Keratinocyte (primary cell): ENCODE data around the gene CDH13. TPM values are rescaled to one million over a fixed set of nuclear protein-coding genes. Genes with fewer than 3 reads are reported as not detected.

Experiments
- DNase-seq: peaks from one replicate; pipeline ENCODE4 v3.0.0-alpha.2; 2011; ENCODE audit warnings: low read depth, missing footprints, low spot score
- FAIRE-seq: peaks from 2 replicates; lab custom pipeline; 2011; peaks lifted over from hg19 to GRCh38; lab: Jason Lieb, UNC
- H2AFZ ChIP-seq: 2 replicates; pipeline ENCODE4 v1.6.0; 2012; ENCODE audit warnings: low read length, control low read depth, inconsistent platforms; ENCODE audit not compliant: control insufficient read depth
- H3K27ac ChIP-seq: 2 replicates; pipeline ENCODE4 v1.5.1; 2011; ENCODE audit warnings: low read length; ENCODE audit not compliant: control insufficient read depth, insufficient read depth
- H3K27me3 ChIP-seq: 3 replicates; pipeline ENCODE4 v1.6.0; 2011; ENCODE audit warnings: low read length; ENCODE audit not compliant: control insufficient read depth, insufficient read depth; ENCODE audit errors: extremely low read depth
- H3K36me3 ChIP-seq, 2 experiments: 2 replicates in 1 of 2; 3 replicates in 1 of 2; pipeline ENCODE4 v1.5.1; 2011; ENCODE audit warnings: low read length in 2 of 2, mild to moderate bottlenecking in 1 of 2; ENCODE audit not compliant: control insufficient read depth in 2 of 2, insufficient read depth in 2 of 2; ENCODE audit errors: extremely low read depth in 1 of 2
- H3K4me1 ChIP-seq: 3 replicates; pipeline ENCODE4 v1.5.1; 2011; ENCODE audit warnings: low read length; ENCODE audit not compliant: control insufficient read depth, insufficient read depth; ENCODE audit errors: extremely low read depth
- H3K4me2 ChIP-seq: 3 replicates; pipeline ENCODE4 v1.6.0; 2011; ENCODE audit warnings: low read depth, low read length; ENCODE audit not compliant: control insufficient read depth, insufficient read depth; ENCODE audit errors: extremely low read depth
- H3K4me3 ChIP-seq, 3 experiments: fragments of 200-600 bp in 1 of 3; sonication (generic) in 1 of 3; 2 replicates in 2 of 3; 3 replicates in 1 of 3; pipeline ENCODE4 v1.5.1; 2011 to 2016; ENCODE audit warnings: low read length in 3 of 3, mild to moderate bottlenecking in 3 of 3, control low read depth in 2 of 3, inconsistent platforms in 1 of 3, low read depth in 1 of 3, mixed read lengths in 1 of 3, mixed run types in 1 of 3, moderate library complexity in 1 of 3; ENCODE audit not compliant: control insufficient read depth in 2 of 3, insufficient read depth in 2 of 3; ENCODE audit errors: extremely low read depth in 1 of 3
- H3K79me2 ChIP-seq: 2 replicates; pipeline ENCODE4 v1.6.0; 2012; ENCODE audit warnings: low read length; ENCODE audit not compliant: control insufficient read depth, insufficient read depth
- H3K9ac ChIP-seq: 3 replicates; pipeline ENCODE4 v1.6.0; 2011; ENCODE audit warnings: low read length; ENCODE audit not compliant: control insufficient read depth, insufficient read depth; ENCODE audit errors: extremely low read depth
- H3K9me1 ChIP-seq: 3 replicates; pipeline ENCODE4 v1.6.0; 2011; ENCODE audit warnings: low read length; ENCODE audit not compliant: control insufficient read depth, insufficient read depth; ENCODE audit errors: extremely low read depth
- H3K9me3 ChIP-seq: 2 replicates; pipeline ENCODE4 v1.5.1; 2012; ENCODE audit warnings: low read depth, low read length; ENCODE audit not compliant: control insufficient read depth
- H4K20me1 ChIP-seq: 3 replicates; pipeline ENCODE4 v1.6.0; 2011; ENCODE audit warnings: low read length; ENCODE audit not compliant: control insufficient read depth, insufficient read depth; ENCODE audit errors: extremely low read depth
- CTCF ChIP-seq, 3 experiments: IDR thresholded peaks in 1 of 3; conservative IDR thresholded peaks in 1 of 3; optimal IDR thresholded peaks in 1 of 3; 2 replicates in 2 of 3; 3 replicates in 1 of 3; pipeline versions ENCODE3 to v1.5.1; 2011; ENCODE audit warnings: low read length in 3 of 3, mild to moderate bottlenecking in 3 of 3, moderate library complexity in 2 of 3, control low read depth in 1 of 3, inconsistent platforms in 1 of 3; ENCODE audit not compliant: insufficient read depth in 2 of 3; ENCODE audit errors: extremely low read depth in 1 of 3
- EZH2 ChIP-seq: IDR thresholded peaks from one replicate; pipeline ENCODE4 v1.6.1; 2012; ENCODE audit warnings: inconsistent platforms, mild to moderate bottlenecking, low read length, moderate library complexity
- dilution Hi-C: fragments of 300-500 bp; cut with MboI; formaldehyde crosslinking; loops from one replicate; pipeline ENCODE4 v1.7.0; 2020; ENCODE audit warnings: low sequenced_read_pairs; ENCODE audit not compliant: extremely low pct_ligation_motif_present
- polyA plus RNA-seq, 5 experiments: library from polyadenylated mRNA; depleted of rRNA in 3 of 5; stranded (reverse) in 3 of 5; stranded (forward) in 1 of 5; unstranded in 1 of 5; fragments of >200 nt; gene quantifications; 1 replicate in 1 of 5; 2 replicates in 3 of 5; 3 replicates in 1 of 5; pipeline versions ENCODE4 v1.2.1 to v1.2.3, GENCODE V29; 2011 to 2012; ENCODE audit warnings: missing spikeins in 2 of 5, low read depth in 1 of 5, low replicate concordance in 1 of 5

Gene CDH13
- polyA plus RNA-seq, 1 donor (not counting 4 experiments of a cell fraction or from before 2014, with no cell fraction given) = 111 TPM

DNA sequence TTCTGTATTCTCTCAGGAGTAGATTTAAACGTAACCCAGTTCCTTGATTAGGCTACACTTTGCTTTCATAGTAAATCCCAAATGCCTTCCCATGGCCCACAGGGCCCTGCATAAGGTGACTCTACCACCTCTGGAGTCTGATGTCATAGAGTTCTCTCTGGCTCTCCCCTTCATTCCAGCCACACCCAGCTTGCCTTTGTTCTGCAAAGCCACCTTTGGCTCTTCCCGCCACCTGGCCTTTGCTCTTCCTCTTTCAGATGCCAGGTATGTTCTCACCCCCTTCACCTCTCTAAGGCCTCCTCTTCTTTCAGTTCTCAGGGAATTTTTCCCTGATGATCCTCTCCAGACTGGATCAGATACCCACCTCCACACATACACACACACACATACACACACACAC, 1039.7 kb downstream of the CDH13 start:
- no peak for DNase-seq
- no peak overlapping the region for H2AFZ ChIP-seq
- no peaks in the 10 kb centered on the region for H3K79me2 ChIP-seq
- H3K9me3 ChIP-seq = no peaks in the 10 kb centered on the region
- dilution Hi-C loops = no loop called here
- H3K36me3 ChIP-seq = peaks cover 0 to 5% of the 10 kb centered on the region in 2 experiments
- TF ChIP-seq EZH2 (no peak), CTCF (optimal IDR thresholded peaks at IDR 0.05 in 1 of 3, IDR thresholded peaks at IDR 0.05 in 1 of 3, conservative IDR thresholded peaks at IDR 0.05 in 1 of 3; ENCODE audit: extremely low read depth in 1 of 3, insufficient read depth in 2 of 3, low read length in 3 of 3) (no peak)
- H3K4me1 ChIP-seq = peaks cover 8% of the 10 kb centered on the region
- no peaks in the 10 kb centered on the region for H4K20me1 ChIP-seq
- no peak overlapping the region for H3K9ac ChIP-seq
- no peak overlapping the region for H3K4me2 ChIP-seq
- no peaks in the 10 kb centered on the region for H3K9me1 ChIP-seq
- H3K4me3 ChIP-seq = no peak overlapping the region
- H3K27me3 ChIP-seq = no peaks in the 10 kb centered on the region
- FAIRE-seq = no peak
- H3K27ac ChIP-seq = no peak overlapping the region

DNA sequence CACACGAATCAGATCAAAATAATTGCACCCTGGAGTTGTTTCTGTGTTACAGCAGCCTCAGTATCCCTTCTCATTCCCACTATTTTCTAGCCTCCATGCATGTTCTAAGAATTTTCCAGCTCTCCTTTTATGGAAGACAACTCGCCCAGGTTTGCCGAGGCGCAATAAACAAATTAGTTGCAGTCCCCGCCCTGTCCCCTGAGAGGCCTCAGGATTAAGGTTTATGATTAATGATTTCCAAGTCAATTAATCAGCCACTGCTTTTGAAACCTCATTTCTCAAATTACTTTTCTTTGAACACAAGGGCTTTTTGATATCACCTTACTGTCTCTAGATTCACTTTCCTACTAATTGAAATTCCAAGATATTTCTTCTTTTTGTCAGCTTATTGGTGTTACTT, 1042.7 kb downstream of the CDH13 start:
- H3K4me1 ChIP-seq = no peaks in the 10 kb centered on the region
- H3K9me1 ChIP-seq = no peaks in the 10 kb centered on the region
- H3K9ac ChIP-seq = no peak overlapping the region
- FAIRE-seq (no peak), DNase-seq (no peak)
- no peak overlapping the region for H3K4me3 ChIP-seq
- H4K20me1 ChIP-seq = no peaks in the 10 kb centered on the region
- H3K79me2 ChIP-seq = no peaks in the 10 kb centered on the region
- no peak overlapping the region for H3K4me2 ChIP-seq
- TF ChIP-seq CTCF (optimal IDR thresholded peaks at IDR 0.05 in 1 of 3, IDR thresholded peaks at IDR 0.05 in 1 of 3, conservative IDR thresholded peaks at IDR 0.05 in 1 of 3; ENCODE audit: extremely low read depth in 1 of 3, insufficient read depth in 2 of 3, low read length in 3 of 3) (no peak), EZH2 (no peak)
- dilution Hi-C loops = no loop called here
- H3K27me3 ChIP-seq = no peaks in the 10 kb centered on the region
- no peak overlapping the region for H3K27ac ChIP-seq
- H2AFZ ChIP-seq = no peak overlapping the region
- H3K9me3 ChIP-seq = no peaks in the 10 kb centered on the region
- peaks cover 0 to 8% of the 10 kb centered on the region in 2 experiments for H3K36me3 ChIP-seq
